Heart right ventricle (tissue), 16 donors: ENCODE results near the gene HSPA5. TPM values are rescaled to one million over a fixed set of nuclear protein-coding genes. Genes with fewer than 3 reads are reported as not detected.
"Not testable (repeated sequence)": the region's sequence is repeated elsewhere in the genome, so short reads cannot be mapped to it uniquely, and the experiment has no call there.

Experiments
- ATAC-seq, 8 donors: fragments of 200-7000 bp; cut with Tn5 transposase; one replicate each; pipeline ENCODE4 v1.9.1; 2020; ENCODE audit warnings: mild to moderate bottlenecking in 8 of 8, moderate library complexity in 8 of 8, moderate number of reproducible peaks in 1 of 8
- DNase-seq, 2 donors: peaks; one replicate each; pipeline ENCODE4 v3.0.0-alpha.2; 2020
- H3K27ac ChIP-seq, 10 donors: fragments of 200-600 bp; sonication (generic) in 2 of 10; one replicate each; pipeline versions ENCODE4 v1.5.0 to v1.8.0; 2020 to 2022; ENCODE audit warnings: mild to moderate bottlenecking in 3 of 10
- H3K27me3 ChIP-seq, 7 donors: fragments of 200-600 bp; one replicate each; pipeline ENCODE4 v1.8.0; 2021 to 2022; ENCODE audit warnings: mild to moderate bottlenecking in 2 of 7
- H3K36me3 ChIP-seq, 9 donors: fragments of 200-600 bp; sonication (generic) in 1 of 9; one replicate each; pipeline versions ENCODE4 v1.5.0 to v1.8.0; 2020 to 2022; ENCODE audit warnings: mild to moderate bottlenecking in 2 of 9
- H3K4me1 ChIP-seq, 9 donors: fragments of 200-600 bp; sonication (generic) in 1 of 9; one replicate each; pipeline versions ENCODE4 v1.5.0 to v1.8.0; 2020 to 2022; ENCODE audit warnings: mild to moderate bottlenecking in 4 of 9
- H3K4me3 ChIP-seq, 10 donors: fragments of 200-600 bp; sonication (generic) in 2 of 10; one replicate each; pipeline versions ENCODE4 v1.5.0 to v1.8.0; 2020 to 2022; ENCODE audit warnings: mild to moderate bottlenecking in 7 of 10, moderate library complexity in 2 of 10
- H3K9me3 ChIP-seq, 11 donors: fragments of 200-600 bp in 10 of 11; sonication (generic) in 2 of 11; one replicate each; pipeline versions ENCODE4 v1.5.0 to v1.8.0; 2013 to 2022; ENCODE audit warnings: mild to moderate bottlenecking in 2 of 11, control low read depth in 1 of 11, moderate library complexity in 1 of 11
- CTCF ChIP-seq, 9 donors: fragments of 200-600 bp; sonication (generic) in 2 of 9; IDR thresholded peaks; one replicate each; pipeline versions ENCODE4 v1.5.0 to v1.8.0; 2021 to 2022; ENCODE audit warnings: antibody characterized with exemption in 9 of 9, mild to moderate bottlenecking in 5 of 9, moderate library complexity in 1 of 9
- WGBS, 2 donors: extraction: QIAGEN DNeasy Blood & Tissue Kit; methylation state at CpG; one replicate each; pipeline ENCODE4 v1.1.7; 2013; ENCODE audit warnings: inconsistent platforms in 1 of 2; 5-methylcytosine and 5-hydroxymethylcytosine counted together
- intact Hi-C, 10 donors: fragments of 100-400 bp; cut with DNase I; formaldehyde crosslinking; loops; one replicate each; pipeline versions ENCODE4 v1.11.1 to v1.14.2; 2022
- polyA plus RNA-seq, 2 donors: library from polyadenylated mRNA; stranded (reverse); fragments of 200-250 nt; gene quantifications; one replicate each; pipeline ENCODE4 v1.2.3, GENCODE V29; 2013
- total RNA-seq, 10 donors: library from RNA; stranded (reverse); fragmentation: NEBNext Ultra II Directional in 3 of 10; extraction: Animal tissue kit (Norgen Biotek cat#: 25700) in 3 of 10; gene quantifications; one replicate each; pipeline versions ENCODE4 v1.2.1 to v1.2.4, GENCODE V29; 2021 to 2023
- donor health status: Arrhythmogenic right ventricular cardiomyopathy.
- donor health status: ischemic (EF 13 %, LVEDD 7.1; RV severe dilation, severe dysfunction).
- donor health status: healthy with polysubstance abuse.
- donor health status: DM: no; HTN: yes; CAD: no.
- donor health status: DM: no; HTN: no; CAD: no.
- donor health status: ischemic (EF 25% LVEDD 6.9; RV normal size, moderate dysfunction).
- donor health status: ischemic (EF 25% LVEDD 5.7; RV mildly dilated, moderate dysfunction).
- donor health status: healthy.
- donor health status: DM: yes; HTN: yes; CAD: no.
- donor health status: Ischemic cardiomyopathy.
- donor health status: ischemic (EF 35%, LVEDD 5.7; RV mildly dilated, moderate dysfunction).
- donor health status: nonischemic (EF 11% LVEDD 7.7; RV severe dilation, severe dysfunction).
- donor health status: DM: yes; HTN: yes; CAD: no.
- donor health status: PGD.
- donor health status: ischemic (EF 29% LVEDD 5.4; RV normal size, mild dysfunction).
- donor health status: nonischemic (EF 23%, LVEDD 6.1; RV moderate dilation, normal function).

HSPA5 gene
- total and polyA plus RNA-seq, 12 donors = 50.6 to 1,022 (median 234) TPM

- H3K9me3 ChIP-seq = no peaks in the 10 kb centered on the region
- intact Hi-C loops = no loop called here
- no peak for DNase-seq
- 72 to 74% methylated on average over 14 of the region's 14 CpGs for WGBS, 2 donors
- peaks cover 0 to 63% (median 47%) of the 10 kb centered on the region in 9 donors for H3K36me3 ChIP-seq
- TF ChIP-seq CTCF (IDR thresholded peaks at IDR 0.05) = no peak
- H3K4me3 ChIP-seq = peak overlapping the region in 9 of 10 donors; percentile 79 to 99 (median 88)
- peaks cover 26 to 68% (median 63%) of the 10 kb centered on the region in 9 donors for H3K4me1 ChIP-seq
- no peak for ATAC-seq
- H3K27ac ChIP-seq = no peak overlapping the region
- no peaks in the 10 kb centered on the region for H3K27me3 ChIP-seq
Observed at GRCh38 chr9:125238915-125239446, 2.2 kb downstream of the HSPA5 start.

GRCh38 chr9:125238127-125238914 lies 2.8 kb downstream of the HSPA5 start:
- 66 to 77% methylated on average over 7 of the region's 7 CpGs for WGBS, 2 donors
- intact Hi-C loops = no loop called here
- no peaks in the 10 kb centered on the region for H3K27me3 ChIP-seq
- H3K4me1 ChIP-seq = peaks cover 26 to 67% (median 63%) of the 10 kb centered on the region in 9 donors
- no peak for TF ChIP-seq CTCF (IDR thresholded peaks at IDR 0.05)
- peak overlapping the region in 1 of 10 donors; percentile 21 for H3K27ac ChIP-seq
- ATAC-seq (no peak), DNase-seq (no peak)
- no peaks in the 10 kb centered on the region for H3K9me3 ChIP-seq
- peaks cover 0 to 70% (median 52%) of the 10 kb centered on the region in 9 donors for H3K36me3 ChIP-seq
- H3K4me3 ChIP-seq = peak overlapping the region in 9 of 10 donors; percentile 3 to 99 (median 88)

- H3K9me3 ChIP-seq, H3K27me3 ChIP-seq, DNase-seq, ATAC-seq, intact Hi-C loops: not testable (repeated sequence)
- Histone ChIP-seq H3K4me3 (peak overlapping the region in 8 of 10 donors; percentile 2 to 93 (median 55)), H3K4me1 (peaks cover 24 to 60% (median 55%) of the 10 kb centered on the region in 9 donors), H3K36me3 (peaks cover 0 to 83% (median 52%) of the 10 kb centered on the region in 9 donors), H3K27ac (peak overlapping the region in 2 of 10 donors; percentile 9 to 21)
- 58 to 63% methylated on average over 5 of the region's 5 CpGs for WGBS, 2 donors
Observed at GRCh38 chr9:125236520-125237159, 4.5 kb downstream of the HSPA5 start.

GRCh38 chr9:125235804-125236519 lies 5.2 kb downstream of the HSPA5 start:
- 44 to 51% methylated on average over 5 of the region's 5 CpGs for WGBS, 2 donors
- intact Hi-C loops = no loop called here
- ATAC-seq (no peak), DNase-seq (no peak)
- no peaks in the 10 kb centered on the region for H3K27me3 ChIP-seq
- H3K4me1 ChIP-seq = peaks cover 24 to 60% (median 54%) of the 10 kb centered on the region in 9 donors
- peak overlapping the region in 1 of 10 donors; percentile 5 for H3K27ac ChIP-seq
- H3K9me3 ChIP-seq = no peaks in the 10 kb centered on the region
- peaks cover 0 to 90% (median 52%) of the 10 kb centered on the region in 9 donors for H3K36me3 ChIP-seq
- no peak for TF ChIP-seq CTCF (IDR thresholded peaks at IDR 0.05)
- H3K4me3 ChIP-seq = peak overlapping the region in 7 of 10 donors; percentile 2 to 93 (median 34)

- DNase-seq, H3K9me3 ChIP-seq, intact Hi-C loops, H3K27me3 ChIP-seq, H3K27ac ChIP-seq, H3K4me3 ChIP-seq, ATAC-seq: not testable (repeated sequence)
- Histone ChIP-seq H3K4me1 (peaks cover 16 to 48% (median 42%) of the 10 kb centered on the region in 9 donors), H3K36me3 (peaks cover 0 to 97% (median 50%) of the 10 kb centered on the region in 9 donors)
- WGBS, 2 donors = 95 to 97% methylated on average over 8 of the region's 8 CpGs
Observed at GRCh38 chr9:125234099-125234498, 7.0 kb downstream of the HSPA5 start.
